Neural progenitor cell (in vitro differentiated cells): ENCODE data around the gene ZNF350.

Source experiments
- CTCF ChIP-seq: fragments of 200-600 bp; sonication (generic); IDR thresholded peaks from 2 replicates; pipeline ENCODE4 v1.5.1; 2017; ENCODE audit warnings: antibody characterized with exemption, mild to moderate bottlenecking
- EZH2 ChIP-seq: fragments of 200-600 bp; sonication (generic); IDR thresholded peaks from 2 replicates; pipeline ENCODE4 v1.6.1; 2017; ENCODE audit warnings: antibody characterized with exemption, mild to moderate bottlenecking, moderate library complexity

- TF ChIP-seq CTCF: no peak
- TF ChIP-seq EZH2: no peak
Measured at GRCh38 chr19:51916167-51916566, 70.5 kb downstream of the ZNF350 start.
